GM12801 (cell line): Measurements from ENCODE around the gene CFAP74.

ENCODE experiments used
- TF ChIP-seq, protein P1 (sequence below): IDR thresholded peaks from one replicate; pipeline ENCODE4 v1.5.1; 2011; ENCODE audit warnings: control low read depth; ENCODE audit not compliant: insufficient read length; ENCODE audit errors: extremely low read depth

Gene CFAP74

DNA sequence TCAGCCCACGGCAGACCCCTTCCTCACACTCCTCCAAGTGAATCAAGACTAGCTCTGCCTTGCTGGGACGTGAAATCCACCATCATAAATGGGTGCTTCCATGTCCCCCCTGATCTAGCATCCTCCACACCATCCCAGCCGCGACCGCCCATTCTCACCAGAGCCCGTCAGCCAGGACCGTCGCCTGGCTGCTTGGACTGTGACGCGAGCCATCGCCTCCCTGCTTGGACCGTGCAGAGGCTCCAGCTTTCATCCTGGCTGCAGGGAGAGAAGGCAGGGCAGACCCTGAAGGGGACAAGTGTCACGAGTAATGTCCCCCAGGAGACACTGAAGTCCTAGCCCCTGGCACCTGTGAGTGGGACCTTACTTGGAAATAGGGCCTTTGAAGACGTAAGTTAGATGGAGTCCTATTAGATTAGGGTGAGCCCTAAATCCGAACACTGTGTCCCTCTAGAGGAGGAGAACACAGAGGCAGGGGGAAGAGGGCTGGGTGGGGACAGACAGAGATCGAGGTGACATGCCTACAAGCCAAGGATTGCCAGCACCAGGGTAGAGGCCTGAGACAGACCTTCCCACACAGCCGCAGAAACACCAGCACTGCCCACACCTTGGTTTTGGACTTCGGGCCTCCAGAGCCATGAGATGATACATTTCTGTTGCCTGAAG lies 33.9 kb upstream of the CFAP74 start:
- TF ChIP-seq, protein P1, sequence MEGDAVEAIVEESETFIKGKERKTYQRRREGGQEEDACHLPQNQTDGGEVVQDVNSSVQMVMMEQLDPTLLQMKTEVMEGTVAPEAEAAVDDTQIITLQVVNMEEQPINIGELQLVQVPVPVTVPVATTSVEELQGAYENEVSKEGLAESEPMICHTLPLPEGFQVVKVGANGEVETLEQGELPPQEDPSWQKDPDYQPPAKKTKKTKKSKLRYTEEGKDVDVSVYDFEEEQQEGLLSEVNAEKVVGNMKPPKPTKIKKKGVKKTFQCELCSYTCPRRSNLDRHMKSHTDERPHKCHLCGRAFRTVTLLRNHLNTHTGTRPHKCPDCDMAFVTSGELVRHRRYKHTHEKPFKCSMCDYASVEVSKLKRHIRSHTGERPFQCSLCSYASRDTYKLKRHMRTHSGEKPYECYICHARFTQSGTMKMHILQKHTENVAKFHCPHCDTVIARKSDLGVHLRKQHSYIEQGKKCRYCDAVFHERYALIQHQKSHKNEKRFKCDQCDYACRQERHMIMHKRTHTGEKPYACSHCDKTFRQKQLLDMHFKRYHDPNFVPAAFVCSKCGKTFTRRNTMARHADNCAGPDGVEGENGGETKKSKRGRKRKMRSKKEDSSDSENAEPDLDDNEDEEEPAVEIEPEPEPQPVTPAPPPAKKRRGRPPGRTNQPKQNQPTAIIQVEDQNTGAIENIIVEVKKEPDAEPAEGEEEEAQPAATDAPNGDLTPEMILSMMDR = no peak

DNA sequence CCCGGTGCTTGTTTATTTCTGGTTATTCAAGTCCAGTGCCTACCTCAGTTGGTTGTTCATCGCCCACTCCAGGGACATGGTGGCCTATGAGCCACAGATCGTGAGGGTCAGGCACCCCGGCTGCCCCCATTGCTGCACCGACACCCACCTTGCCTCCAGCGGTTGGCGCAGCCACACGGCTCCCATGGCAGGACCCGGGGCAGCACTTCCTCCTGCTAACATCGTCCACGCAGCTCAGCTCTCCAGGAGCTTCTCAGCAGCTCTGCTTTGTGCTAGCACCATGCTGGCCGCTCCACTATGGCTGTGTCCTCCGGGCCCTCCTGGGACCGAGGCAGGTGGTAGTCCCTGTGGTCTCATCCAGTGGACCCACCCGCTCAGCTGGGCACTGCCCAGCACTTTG lies 32.7 kb upstream of the CFAP74 start:
- TF ChIP-seq, protein P1 = no peak

- TF ChIP-seq, protein P1 = no peak
Measured at GRCh38 chr1:2033165-2033564, 29.6 kb upstream of the CFAP74 start.

- TF ChIP-seq, protein P1 = no peak
Measured at GRCh38 chr1:2032737-2033136, 29.2 kb upstream of the CFAP74 start.

- TF ChIP-seq, protein P1 = no peak
Measured at GRCh38 chr1:2031546-2032540, 28.3 kb upstream of the CFAP74 start.

GRCh38 chr1:2030076-2030871 lies 26.7 kb upstream of the CFAP74 start:
- TF ChIP-seq, protein P1 = no peak

DNA sequence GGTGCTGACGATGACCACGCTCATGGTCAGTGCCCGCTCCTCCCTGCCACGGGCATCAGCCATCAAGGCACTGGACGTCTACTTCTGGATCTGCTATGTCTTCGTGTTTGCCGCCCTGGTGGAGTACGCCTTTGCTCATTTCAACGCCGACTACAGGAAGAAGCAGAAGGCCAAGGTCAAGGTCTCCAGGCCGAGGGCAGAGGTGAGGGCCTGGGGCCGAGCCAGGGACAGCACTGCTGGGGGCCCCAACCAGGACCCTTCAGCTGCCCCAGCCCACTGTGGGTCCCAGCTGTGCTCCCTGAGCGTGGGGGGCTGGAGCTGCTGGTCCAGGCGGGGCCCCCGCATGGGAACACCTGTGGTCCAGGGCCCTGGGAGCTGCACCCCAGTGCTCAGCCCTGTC lies 26.0 kb upstream of the CFAP74 start:
- TF ChIP-seq, protein P1 = no peak
